ENCODE data around the gene VPS39.

DNA sequence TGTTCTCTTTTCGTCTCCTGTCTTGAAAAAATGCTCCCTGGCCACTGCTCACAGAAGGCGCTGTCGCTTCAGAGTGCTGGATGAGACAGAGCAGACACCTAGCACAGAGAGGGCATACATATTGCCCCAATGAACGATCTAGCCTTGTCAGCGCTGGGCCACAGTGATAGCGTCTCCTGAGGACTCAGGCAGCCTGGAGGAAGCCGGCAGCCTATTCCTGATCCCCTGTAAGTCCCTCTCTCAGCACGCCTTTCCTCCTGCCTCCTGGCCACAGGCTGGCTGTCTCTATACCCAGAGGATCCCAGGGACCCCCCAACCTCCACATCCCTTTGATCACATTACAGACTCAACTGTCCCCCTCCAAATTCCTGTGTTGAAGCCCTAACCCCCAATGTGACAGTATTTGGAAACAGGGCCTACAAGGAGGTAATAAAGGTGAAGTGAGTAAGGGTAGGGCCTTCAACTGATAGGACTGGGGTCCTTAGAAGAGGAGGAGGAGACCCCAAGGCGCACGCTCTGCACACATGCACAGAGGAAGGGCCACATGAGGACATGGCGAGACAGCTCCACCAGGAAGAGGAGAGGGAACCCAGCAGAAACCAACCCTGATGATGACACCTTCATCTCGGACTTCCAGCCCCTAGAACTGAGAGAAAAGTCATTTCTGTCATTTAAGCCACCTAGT, 59.2 kb downstream of the VPS39 start:
- no peak for TF ChIP-seq CTCF (IDR thresholded peaks at IDR 0.05)
- no peak for TF ChIP-seq POLR2A (IDR thresholded peaks at IDR 0.05)
